Activated T-cell treated with anti-CD3 and anti-CD28 coated beads for 24 hours (primary cell): Measurements from ENCODE around the gene STMND1.

Experiments
- DNase-seq: peaks from one replicate; pipeline ENCODE4 v3.0.0-alpha.2; 2020; ENCODE audit warnings: low read depth

Gene STMND1

GRCh38 chr6:17165383-17165782 is 63.5 kb downstream of the STMND1 start:
- DNase-seq = no peak

GRCh38 chr6:17167327-17167979 is 65.6 kb downstream of the STMND1 start:
- no peak for DNase-seq

GRCh38 chr6:17169291-17169690 is 67.4 kb downstream of the STMND1 start:
- DNase-seq = no peak

- DNase-seq = no peak
Measured at GRCh38 chr6:17169711-17170110, 67.9 kb downstream of the STMND1 start.

GRCh38 chr6:17172836-17173470 is 71.1 kb downstream of the STMND1 start:
- DNase-seq = no peak

GRCh38 chr6:17178326-17178725 is 76.5 kb downstream of the STMND1 start:
- no peak for DNase-seq

GRCh38 chr6:17178754-17179529 is 77.1 kb downstream of the STMND1 start:
- no peak for DNase-seq

GRCh38 chr6:17179530-17180073 is 77.8 kb downstream of the STMND1 start:
- no peak for DNase-seq
